GM12801 (cell line): ENCODE measurements around the gene ARFGEF2.

Source experiments
- CTCF ChIP-seq: IDR thresholded peaks from one replicate; pipeline ENCODE4 v1.5.1; 2011; ENCODE audit warnings: control low read depth; ENCODE audit not compliant: insufficient read length; ENCODE audit errors: extremely low read depth

Gene ARFGEF2

GRCh38 chr20:48962976-48963771 is 41.7 kb downstream of the ARFGEF2 start:
- TF ChIP-seq CTCF: no peak

GRCh38 chr20:48965189-48965910 is 43.8 kb downstream of the ARFGEF2 start:
- no peak for TF ChIP-seq CTCF

- no peak for TF ChIP-seq CTCF
These were observed 49.3 kb downstream of the ARFGEF2 start for GRCh38 chr20:48970681-48971365.

GRCh38 chr20:48971956-48972355 is 50.4 kb downstream of the ARFGEF2 start:
- no peak for TF ChIP-seq CTCF

GRCh38 chr20:48972816-48973215 is 51.3 kb downstream of the ARFGEF2 start:
- TF ChIP-seq CTCF: no peak

GRCh38 chr20:48975955-48976354 is 54.4 kb downstream of the ARFGEF2 start:
- TF ChIP-seq CTCF: no peak
